Left renal pelvis (tissue), 4 donors: ENCODE data around the gene TENT4A. TPM values are rescaled to one million over a fixed set of nuclear protein-coding genes. Genes with fewer than 3 reads are reported as not detected.

Experiments used
- DNase-seq, 4 donors: peaks; one replicate each; pipeline ENCODE4 v3.0.0-alpha.2; 2013; ENCODE audit warnings: low read depth in 4 of 4, low spot score in 3 of 4
- polyA plus RNA-seq, 4 donors: library from polyadenylated mRNA; unstranded; fragments of 120-200 nt; gene quantifications; one replicate each; pipeline ENCODE4 v1.2.1, GENCODE V29; 2013; ENCODE audit not compliant: insufficient read length in 4 of 4

The TENT4A gene
- polyA plus RNA-seq, 4 donors: 24.3 to 35.6 (median 25.8) TPM

- no peak for DNase-seq
Measured at GRCh38 chr5:6716629-6717149, 3.5 kb downstream of the TENT4A start.

GRCh38 chr5:6717247-6717646 is 4.0 kb downstream of the TENT4A start:
- DNase-seq: no peak

DNA sequence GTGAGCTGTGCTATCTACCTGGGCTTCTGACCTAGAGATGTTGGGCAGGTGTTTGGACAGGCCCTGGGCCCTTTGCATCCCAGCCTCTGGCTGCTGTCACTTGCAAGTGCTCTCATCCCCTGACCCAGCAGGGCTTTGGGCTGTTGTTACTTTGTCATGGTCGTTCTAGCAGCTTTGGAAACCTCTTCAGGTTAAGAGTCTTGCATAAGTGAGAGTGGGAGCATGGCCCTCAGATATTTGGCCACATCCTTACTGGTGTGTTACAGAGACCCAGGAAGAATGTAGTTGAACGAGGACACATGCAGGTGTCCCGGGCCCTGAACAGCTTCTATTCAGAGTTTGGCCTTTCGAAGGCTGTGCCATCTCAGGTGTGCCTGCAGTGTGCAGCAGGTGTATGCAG is 4.5 kb downstream of the TENT4A start:
- no peak for DNase-seq

DNA sequence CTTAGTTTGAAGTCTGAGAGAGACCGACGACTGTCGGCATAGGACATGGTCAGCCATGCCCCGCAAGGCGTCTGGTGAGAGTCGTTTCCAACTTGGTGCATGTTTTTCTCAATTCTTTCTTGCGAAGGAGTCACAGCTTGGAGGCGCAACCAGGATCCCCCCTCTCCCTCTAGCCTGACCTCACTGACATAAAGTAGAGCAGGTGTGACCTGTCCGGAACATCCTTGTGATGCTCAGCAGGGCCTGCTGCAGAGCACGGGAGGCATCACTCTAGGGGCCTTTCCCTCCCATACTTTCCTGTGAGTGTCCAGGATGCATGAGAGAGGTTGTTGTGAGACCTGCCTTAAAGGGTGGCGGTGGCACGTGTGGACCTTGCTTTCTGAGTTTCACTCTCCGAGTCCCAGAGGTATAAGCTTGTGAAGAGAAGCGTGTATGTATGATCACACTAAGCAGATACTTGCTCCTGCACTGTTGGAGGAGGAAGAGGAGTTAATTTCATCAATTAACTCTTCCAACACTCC is 5.0 kb downstream of the TENT4A start:
- DNase-seq: no peak

- DNase-seq: no peak
Measured at GRCh38 chr5:6718718-6719117, 5.5 kb downstream of the TENT4A start.

- DNase-seq: no peak
Measured at GRCh38 chr5:6719417-6719816, 6.2 kb downstream of the TENT4A start.

- DNase-seq: no peak
Measured at GRCh38 chr5:6719896-6720560, 6.8 kb downstream of the TENT4A start.

- no peak for DNase-seq
Measured at GRCh38 chr5:6720561-6720921, 7.3 kb downstream of the TENT4A start.

DNA sequence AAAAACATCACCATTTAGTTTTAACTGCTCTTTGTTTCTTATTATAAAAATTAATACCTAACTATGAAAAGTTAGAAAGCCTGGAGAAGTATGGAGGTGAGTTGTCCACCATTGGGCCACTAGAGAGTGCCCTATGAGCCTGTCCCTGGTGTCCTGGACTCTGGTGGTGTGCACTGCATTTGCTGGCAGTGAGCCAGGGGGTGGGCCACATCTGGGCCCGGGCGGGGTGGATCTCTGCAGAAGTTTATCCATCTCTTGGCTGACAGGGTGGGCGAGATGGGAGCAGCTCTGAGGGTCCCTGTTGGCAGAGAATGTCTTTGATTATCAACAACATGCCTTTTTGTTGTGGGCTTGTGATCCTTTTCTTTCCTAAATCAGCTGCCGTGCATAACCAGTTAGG is 8.2 kb downstream of the TENT4A start:
- DNase-seq: no peak

DNA sequence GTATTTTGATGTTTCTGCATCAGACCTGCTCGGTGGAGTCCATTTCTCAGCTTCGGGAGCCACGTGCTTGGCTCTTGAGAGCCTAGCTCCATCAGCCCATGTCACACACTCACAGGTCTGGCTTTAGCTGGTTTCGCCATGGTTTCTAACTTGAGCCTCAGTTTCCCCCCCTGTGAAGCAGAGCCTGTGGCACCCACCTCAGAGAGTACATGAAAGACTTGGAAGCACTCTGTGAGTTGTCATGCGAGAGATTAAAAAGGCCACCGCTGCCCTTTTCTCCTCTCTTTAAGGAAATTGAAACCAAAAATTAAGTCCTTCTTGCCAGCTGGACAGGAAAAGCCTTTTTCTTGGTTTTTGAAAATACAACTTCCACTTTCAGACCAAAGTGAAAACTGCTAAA is 8.8 kb downstream of the TENT4A start:
- no peak for DNase-seq

GRCh38 chr5:6723122-6723815 is 10.0 kb downstream of the TENT4A start:
- no peak for DNase-seq

GRCh38 chr5:6723816-6724300 is 10.6 kb downstream of the TENT4A start:
- DNase-seq: no peak

DNA sequence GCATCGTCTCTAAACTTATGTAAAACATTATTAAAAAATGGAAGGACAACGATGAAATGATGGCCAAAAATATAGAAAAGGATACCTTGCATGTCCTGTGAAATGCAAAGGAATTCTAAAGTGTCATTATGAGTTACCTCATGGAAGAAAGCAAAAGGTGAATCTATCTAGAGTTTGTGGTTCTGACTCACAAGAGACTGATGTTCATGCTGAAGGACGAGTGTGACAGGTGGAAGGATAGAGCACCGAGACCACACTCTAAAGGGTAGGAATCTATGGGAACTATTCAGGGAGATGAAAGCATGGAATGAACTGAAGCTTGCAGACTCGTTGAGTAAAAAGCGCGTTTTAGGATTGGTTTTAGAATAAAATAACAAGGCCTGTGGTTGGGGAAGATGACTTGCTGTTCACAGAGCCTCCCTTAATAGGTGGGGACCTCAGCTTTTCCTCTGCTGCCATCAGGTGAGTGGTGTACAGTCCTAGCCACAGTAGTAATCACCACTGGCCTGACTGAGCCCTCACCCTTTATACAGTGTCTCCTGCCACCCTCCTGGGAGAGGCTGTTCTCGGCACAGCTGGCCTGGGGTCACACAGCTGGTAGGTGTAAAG is 11.2 kb downstream of the TENT4A start:
- DNase-seq: no peak

DNA sequence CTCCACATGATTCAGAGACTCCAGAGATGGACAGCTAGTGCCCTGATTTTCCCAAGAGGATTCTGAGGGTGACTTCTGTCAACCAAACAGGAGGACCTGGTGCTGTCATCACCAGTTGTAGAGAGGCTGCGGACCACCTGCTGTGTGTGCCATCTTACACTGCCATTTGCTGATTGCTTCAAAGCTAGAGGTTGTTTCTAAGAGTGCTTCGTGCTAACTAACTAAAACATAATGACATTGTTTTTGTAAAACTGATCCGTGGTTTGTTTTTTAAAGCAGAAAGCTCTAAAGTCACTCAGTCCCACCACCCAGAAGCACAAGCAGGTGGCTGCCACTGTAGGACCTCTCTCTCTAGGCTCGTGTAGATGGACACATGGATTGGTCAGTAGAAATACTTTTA is 12.2 kb downstream of the TENT4A start:
- DNase-seq: no peak

GRCh38 chr5:6726006-6726405 is 12.8 kb downstream of the TENT4A start:
- DNase-seq: no peak

DNA sequence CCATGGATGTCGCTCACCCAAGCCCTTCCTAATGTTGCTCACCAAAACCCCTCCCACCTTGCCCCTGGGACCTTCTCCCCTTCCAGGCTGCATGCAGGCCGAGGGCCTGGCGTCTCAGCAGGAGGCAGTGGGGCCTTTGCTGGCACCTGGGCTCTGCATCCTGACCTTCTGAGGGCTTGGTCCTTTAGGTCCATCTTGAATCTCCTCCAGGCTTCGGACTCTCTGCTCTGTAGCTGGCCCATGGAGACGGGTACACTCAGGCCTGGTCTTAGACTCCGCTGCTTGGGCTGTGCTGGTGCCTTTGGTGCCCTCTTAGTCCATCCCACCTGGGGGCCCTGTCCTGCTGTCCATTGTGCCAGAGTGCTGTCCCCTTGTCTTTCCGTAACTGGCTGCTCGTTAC is 14.0 kb downstream of the TENT4A start:
- no peak for DNase-seq

GRCh38 chr5:6728011-6728794 is 15.0 kb downstream of the TENT4A start:
- no peak for DNase-seq

DNA sequence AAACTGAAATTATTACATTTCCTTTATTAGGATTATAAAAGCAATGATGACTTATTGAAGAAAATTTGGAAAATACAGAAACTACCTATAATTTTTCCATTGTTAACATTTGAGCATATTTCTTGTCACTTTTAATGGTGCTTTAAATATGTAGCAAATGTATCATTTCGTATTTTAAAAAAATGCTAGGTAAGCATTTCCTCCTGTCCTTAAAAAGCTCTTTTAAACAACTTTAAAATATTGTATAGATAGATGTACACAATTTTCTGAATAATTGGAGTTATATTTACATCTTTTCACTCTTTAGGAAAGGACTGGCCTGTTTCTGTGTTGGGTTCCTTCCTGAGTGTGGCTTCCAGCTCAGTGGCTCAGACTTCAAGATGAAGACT is 15.6 kb downstream of the TENT4A start:
- DNase-seq: no peak

GRCh38 chr5:6729386-6730310 is 16.4 kb downstream of the TENT4A start:
- DNase-seq: no peak

DNA sequence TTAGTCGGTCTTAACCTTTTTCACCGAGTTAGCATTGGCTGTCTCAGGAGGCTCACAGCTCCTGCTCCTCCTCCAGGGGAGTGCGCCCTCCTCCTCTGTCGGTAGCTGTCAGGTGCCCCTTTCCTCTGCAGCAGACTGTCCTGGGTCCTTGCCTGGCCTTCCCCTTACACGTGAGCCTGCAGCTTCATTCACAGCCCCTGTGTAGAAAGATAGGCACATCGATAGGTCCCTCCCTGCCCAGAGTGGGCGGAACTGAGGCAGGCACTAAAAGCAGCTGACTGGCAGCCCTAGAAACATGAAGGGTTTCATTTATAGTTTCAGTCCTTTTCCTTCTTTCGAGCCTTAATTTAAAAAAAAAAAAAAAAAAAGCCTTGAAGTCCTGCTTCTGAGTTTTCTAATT is 17.2 kb downstream of the TENT4A start:
- no peak for DNase-seq
